Upper lobe of left lung (tissue), 6 donors: ENCODE results near the gene PRR13. TPM values are rescaled to one million over a fixed set of nuclear protein-coding genes. Genes with fewer than 3 reads are reported as not detected.
"Not testable (repeated sequence)": the region's sequence is repeated elsewhere in the genome, so short reads cannot be mapped to it uniquely, and the experiment has no call there.

Source experiments
- ATAC-seq, 2 donors: fragments of 200-7000 bp; cut with Tn5 transposase; one replicate each; pipeline ENCODE4 v1.9.1; 2022; ENCODE audit warnings: mild to moderate bottlenecking in 2 of 2, moderate library complexity in 2 of 2; ENCODE audit not compliant: low FRiP score in 2 of 2
- DNase-seq, 2 donors: peaks; one replicate each; pipeline ENCODE4 v3.0.0-alpha.2; 2019 to 2020
- H3K27ac ChIP-seq, 4 donors: fragments of 200-600 bp; sonication (generic); one replicate each; pipeline ENCODE4 v1.5.1; 2016 to 2019
- H3K27me3 ChIP-seq, 4 donors: fragments of 200-600 bp; sonication (generic); one replicate each; pipeline ENCODE4 v1.5.1; 2017 to 2019
- H3K36me3 ChIP-seq, 4 donors: fragments of 200-600 bp; sonication (generic); one replicate each; pipeline ENCODE4 v1.5.1; 2016 to 2019
- H3K4me1 ChIP-seq, 4 donors: fragments of 200-600 bp; sonication (generic); one replicate each; pipeline ENCODE4 v1.5.1; 2018 to 2019
- H3K4me3 ChIP-seq, 4 donors: fragments of 200-600 bp; sonication (generic); one replicate each; pipeline ENCODE4 v1.5.1; 2017 to 2019; ENCODE audit warnings: mild to moderate bottlenecking in 2 of 4, moderate library complexity in 1 of 4
- H3K9me3 ChIP-seq, 4 donors: fragments of 200-600 bp; sonication (generic); one replicate each; pipeline ENCODE4 v1.5.1; 2018 to 2019
- EP300 ChIP-seq, 4 donors: sonication (generic); formaldehyde crosslinking; IDR thresholded peaks; one replicate each; pipeline ENCODE4 v1.5.1; 2017; ENCODE audit warnings: antibody characterized with exemption in 4 of 4, control low read depth in 2 of 4
- POLR2A ChIP-seq, 4 donors: fragments of 450-650 bp; IDR thresholded peaks; one replicate each; pipeline ENCODE4 v1.5.1; 2016 to 2017; ENCODE audit warnings: antibody characterized with exemption in 4 of 4, mild to moderate bottlenecking in 2 of 4
- POLR2AphosphoS5 ChIP-seq, 2 donors: sonication (generic); formaldehyde crosslinking; IDR thresholded peaks; one replicate each; pipeline ENCODE4 v1.5.1; 2017; ENCODE audit warnings: antibody characterized with exemption in 2 of 2
- WGBS, 2 donors: methylation state at CpG; one replicate each; pipeline ENCODE4 v1.1.5; 2017 to 2018; 5-methylcytosine and 5-hydroxymethylcytosine counted together
- total RNA-seq, 6 donors: library from RNA; depleted of rRNA in 4 of 6; stranded (reverse); fragments of >200 nt in 4 of 6; gene quantifications; one replicate each; pipeline versions ENCODE4 v1.1.0 to v1.2.1, GENCODE V29; 2016 to 2021
- TF ChIP-seq, protein P1 (sequence below), 6 experiments: fragments of 450-650 bp in 4 of 6; fragments of 200-600 bp in 2 of 6; sonication (generic) in 2 of 6; IDR thresholded peaks; one replicate each; pipeline ENCODE4 v1.5.1; 2016 to 2019; ENCODE audit warnings: antibody characterized with exemption in 6 of 6
- donor health status: DM: no; HTN: no; CAD: no; lungs with moderate emphysema.
- donor health status: DM: no; HTN: yes; CAD: no; lungs with severe emphysema.

PRR13 gene
- total RNA-seq, 6 donors from 2014 or later, result 81.5 to 198 (median 105) TPM

DNA sequence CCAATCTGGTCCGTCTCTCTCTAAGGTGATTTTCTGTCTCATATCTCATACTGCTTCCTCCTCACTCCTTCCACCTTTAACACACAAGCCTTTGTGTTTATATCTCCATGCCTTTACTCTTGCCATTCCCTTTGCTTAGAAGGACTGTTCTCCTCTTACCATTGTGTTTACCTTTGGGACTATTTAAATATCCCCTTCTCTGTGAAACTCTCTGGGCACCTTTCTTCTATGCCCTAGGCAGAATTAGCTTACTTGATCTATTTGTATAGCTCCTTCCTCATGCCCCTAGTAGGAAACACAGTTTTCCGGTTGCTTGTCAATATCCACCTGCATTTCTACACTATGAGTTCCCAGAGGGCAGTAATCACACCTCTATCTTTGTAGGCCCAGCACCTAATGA is 21.8 kb upstream of the PRR13 start:
- WGBS, 2 donors, result 59 to 63% methylated on average over 2 of the region's 2 CpGs

DNA sequence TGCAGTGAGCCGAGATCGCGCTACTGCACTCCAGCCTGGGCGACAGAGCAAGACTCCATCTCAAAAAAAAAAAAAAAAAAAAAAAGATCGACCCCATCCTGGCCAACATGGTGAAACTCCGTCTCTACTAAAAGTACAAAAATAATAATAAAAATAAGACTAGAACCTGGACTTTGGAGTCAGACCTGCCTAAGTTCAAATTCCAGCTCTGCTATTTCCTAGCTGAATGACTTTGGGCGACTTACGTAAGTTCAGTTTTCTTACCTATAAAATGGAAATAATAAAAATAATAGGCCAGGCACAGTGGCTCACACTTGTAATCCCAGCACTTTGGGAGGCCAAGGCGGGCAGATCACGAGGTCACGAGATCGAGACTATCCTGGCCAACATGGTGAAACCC is 19.3 kb upstream of the PRR13 start:
- not testable (repeated sequence) for H3K27me3 ChIP-seq, H3K27ac ChIP-seq, H3K36me3 ChIP-seq, DNase-seq, ATAC-seq, H3K4me3 ChIP-seq, H3K9me3 ChIP-seq
- WGBS, 2 donors, result 92 to 94% methylated on average over 12 of the region's 12 CpGs
- H3K4me1 ChIP-seq, result peaks cover 5 to 11% (median 6%) of the 10 kb centered on the region in 4 donors

More for the DNA sequence above, 21.8 kb upstream of the PRR13 start:
- TF ChIP-seq POLR2AphosphoS5 (IDR thresholded peaks at IDR 0.05), result no peak
- TF ChIP-seq, protein P1, sequence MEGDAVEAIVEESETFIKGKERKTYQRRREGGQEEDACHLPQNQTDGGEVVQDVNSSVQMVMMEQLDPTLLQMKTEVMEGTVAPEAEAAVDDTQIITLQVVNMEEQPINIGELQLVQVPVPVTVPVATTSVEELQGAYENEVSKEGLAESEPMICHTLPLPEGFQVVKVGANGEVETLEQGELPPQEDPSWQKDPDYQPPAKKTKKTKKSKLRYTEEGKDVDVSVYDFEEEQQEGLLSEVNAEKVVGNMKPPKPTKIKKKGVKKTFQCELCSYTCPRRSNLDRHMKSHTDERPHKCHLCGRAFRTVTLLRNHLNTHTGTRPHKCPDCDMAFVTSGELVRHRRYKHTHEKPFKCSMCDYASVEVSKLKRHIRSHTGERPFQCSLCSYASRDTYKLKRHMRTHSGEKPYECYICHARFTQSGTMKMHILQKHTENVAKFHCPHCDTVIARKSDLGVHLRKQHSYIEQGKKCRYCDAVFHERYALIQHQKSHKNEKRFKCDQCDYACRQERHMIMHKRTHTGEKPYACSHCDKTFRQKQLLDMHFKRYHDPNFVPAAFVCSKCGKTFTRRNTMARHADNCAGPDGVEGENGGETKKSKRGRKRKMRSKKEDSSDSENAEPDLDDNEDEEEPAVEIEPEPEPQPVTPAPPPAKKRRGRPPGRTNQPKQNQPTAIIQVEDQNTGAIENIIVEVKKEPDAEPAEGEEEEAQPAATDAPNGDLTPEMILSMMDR (IDR thresholded peaks at IDR 0.05), result no peak
- TF ChIP-seq EP300 (IDR thresholded peaks at IDR 0.05), result no peak
- TF ChIP-seq POLR2A (IDR thresholded peaks at IDR 0.05), result no peak
- DNase-seq (no peak), ATAC-seq (no peak)
- Histone ChIP-seq H3K4me1 (peaks cover 5 to 15% (median 9%) of the 10 kb centered on the region in 4 donors), H3K9me3 (no peaks in the 10 kb centered on the region), H3K27me3 (no peaks in the 10 kb centered on the region), H3K27ac (no peak overlapping the region), H3K4me3 (no peak overlapping the region), H3K36me3 (no peaks in the 10 kb centered on the region)

DNA sequence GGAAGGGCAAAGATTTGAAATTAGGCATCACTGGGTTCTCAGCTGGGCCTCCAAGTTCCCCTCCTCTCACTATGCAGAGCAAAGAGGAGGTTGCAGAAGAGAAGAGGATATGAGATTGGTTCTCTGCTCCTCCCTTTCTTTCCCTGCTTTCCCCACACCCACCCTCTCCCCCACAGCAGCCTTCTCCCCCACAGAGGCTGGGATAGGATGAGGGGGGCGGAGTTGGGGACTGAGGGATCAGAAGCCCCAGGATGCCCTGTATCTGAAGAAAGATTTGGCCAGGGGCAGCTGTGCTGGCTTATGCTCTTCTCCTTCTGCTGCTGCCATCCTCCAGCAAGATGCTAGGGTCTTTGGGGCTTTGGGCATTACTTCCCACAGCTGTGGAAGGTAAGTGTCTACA is 17.9 kb upstream of the PRR13 start, which contains the start of gene AMHR2:
Gene AMHR2, plus strand, starts transcription at position 259 of the 400 bp plus-strand sequence. Its CDS starts 80 bp downstream, at position 339.
- DNase-seq (no peak), ATAC-seq (no peak)
- Histone ChIP-seq H3K36me3 (no peaks in the 10 kb centered on the region), H3K27me3 (no peaks in the 10 kb centered on the region), H3K9me3 (no peaks in the 10 kb centered on the region), H3K4me3 (no peak within 1 kb of the TSS), H3K27ac (no peak within 1 kb of the TSS), H3K4me1 (peaks cover 5 to 9% (median 6%) of the 10 kb centered on the region in 4 donors)
- 95 to 100% methylated on average over 1 of the region's 1 CpG for WGBS, 2 donors
- TF ChIP-seq POLR2A (IDR thresholded peaks at IDR 0.05), result no peak
- TF ChIP-seq EP300 (IDR thresholded peaks at IDR 0.05), result no peak
- TF ChIP-seq, protein P1 (IDR thresholded peaks at IDR 0.05), result no peak
- no peak for TF ChIP-seq POLR2AphosphoS5 (IDR thresholded peaks at IDR 0.05)

DNA sequence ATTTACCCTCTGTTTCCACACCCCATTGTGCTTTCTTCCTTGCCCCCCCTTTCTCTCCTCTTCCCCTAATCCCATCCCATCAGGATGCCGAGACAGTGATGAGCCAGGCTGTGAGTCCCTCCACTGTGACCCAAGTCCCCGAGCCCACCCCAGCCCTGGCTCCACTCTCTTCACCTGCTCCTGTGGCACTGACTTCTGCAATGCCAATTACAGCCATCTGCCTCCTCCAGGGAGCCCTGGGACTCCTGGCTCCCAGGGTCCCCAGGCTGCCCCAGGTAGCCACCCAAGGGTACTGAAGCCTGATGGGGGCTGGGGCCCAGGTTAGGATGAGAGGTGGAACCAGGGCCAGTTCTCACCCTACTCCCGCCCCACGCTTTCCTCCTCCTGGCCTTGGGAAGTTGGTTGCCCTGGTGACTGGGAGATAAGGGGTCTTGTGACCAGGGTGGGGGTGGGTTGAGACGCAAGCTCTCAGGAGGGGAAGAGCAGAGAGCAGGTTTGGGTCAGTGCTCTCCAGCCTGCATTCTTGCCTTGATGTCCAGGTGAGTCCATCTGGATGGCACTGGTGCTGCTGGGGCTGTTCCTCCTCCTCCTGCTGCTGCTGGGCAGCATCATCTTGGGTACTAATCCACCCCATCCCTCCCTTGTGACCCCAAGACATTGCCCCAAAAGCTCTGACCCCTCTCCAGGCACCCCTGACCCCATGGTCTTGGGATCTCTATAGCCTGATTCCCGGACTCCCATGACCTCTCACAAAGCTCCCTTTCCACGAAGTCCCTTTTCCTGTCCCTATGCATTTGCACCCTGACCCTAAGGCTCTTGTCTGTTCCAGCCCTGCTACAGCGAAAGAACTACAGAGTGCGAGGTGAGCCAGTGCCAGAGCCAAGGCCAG is 16.7 kb upstream of the PRR13 start:
- TF ChIP-seq, protein P1 (IDR thresholded peaks at IDR 0.05), result no peak
- TF ChIP-seq POLR2AphosphoS5 (IDR thresholded peaks at IDR 0.05) (no peak), POLR2A (IDR thresholded peaks at IDR 0.05) (no peak), EP300 (IDR thresholded peaks at IDR 0.05) (no peak)
- no peak overlapping the region for H3K27ac ChIP-seq
- no peaks in the 10 kb centered on the region for H3K27me3 ChIP-seq
- H3K9me3 ChIP-seq, result no peaks in the 10 kb centered on the region
- ATAC-seq (no peak), DNase-seq (no peak)
- peaks cover 5 to 9% (median 6%) of the 10 kb centered on the region in 4 donors for H3K4me1 ChIP-seq
- no peak overlapping the region for H3K4me3 ChIP-seq
- 83 to 86% methylated on average over 7 to 9 of the region's 9 CpGs for WGBS, 2 donors
- no peaks in the 10 kb centered on the region for H3K36me3 ChIP-seq

DNA sequence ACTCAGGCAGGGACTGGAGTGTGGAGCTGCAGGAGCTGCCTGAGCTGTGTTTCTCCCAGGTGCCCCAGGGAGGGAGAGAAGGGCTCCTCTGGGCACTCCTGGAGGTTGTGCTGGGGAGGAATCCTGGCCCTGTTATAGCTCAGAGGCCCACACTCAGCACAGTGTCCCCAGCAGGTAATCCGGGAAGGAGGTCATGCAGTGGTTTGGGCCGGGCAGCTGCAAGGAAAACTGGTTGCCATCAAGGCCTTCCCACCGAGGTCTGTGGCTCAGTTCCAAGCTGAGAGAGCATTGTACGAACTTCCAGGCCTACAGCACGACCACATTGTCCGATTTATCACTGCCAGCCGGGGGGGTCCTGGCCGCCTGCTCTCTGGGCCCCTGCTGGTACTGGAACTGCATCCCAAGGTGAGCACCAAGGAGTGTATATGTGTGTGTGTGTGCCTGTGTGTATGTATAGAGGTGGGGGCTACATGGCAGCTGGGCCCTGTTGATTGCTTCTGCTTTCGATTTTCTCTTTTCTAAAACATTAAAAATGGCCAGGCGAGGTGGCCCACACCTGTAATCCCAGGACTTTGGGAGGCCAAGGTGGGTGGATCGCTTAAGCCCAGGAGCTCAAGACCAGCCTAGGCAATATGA is 15.9 kb upstream of the PRR13 start:
- no peaks in the 10 kb centered on the region for H3K9me3 ChIP-seq
- 80 to 84% methylated on average over 11 of the region's 11 CpGs for WGBS, 2 donors
- H3K4me3 ChIP-seq, result no peak overlapping the region
- DNase-seq (no peak), ATAC-seq (no peak)
- H3K4me1 ChIP-seq, result peaks cover 5 to 9% (median 6%) of the 10 kb centered on the region in 4 donors
- no peaks in the 10 kb centered on the region for H3K27me3 ChIP-seq
- no peaks in the 10 kb centered on the region for H3K36me3 ChIP-seq
- no peak overlapping the region for H3K27ac ChIP-seq
- TF ChIP-seq, protein P1 (IDR thresholded peaks at IDR 0.05), result no peak
- TF ChIP-seq POLR2A (IDR thresholded peaks at IDR 0.05) (no peak), EP300 (IDR thresholded peaks at IDR 0.05) (no peak), POLR2AphosphoS5 (IDR thresholded peaks at IDR 0.05) (no peak)
